Heart right ventricle (tissue), 16 donors: ENCODE results near the gene HPN. TPM values are rescaled to one million over a fixed set of nuclear protein-coding genes. Genes with fewer than 3 reads are reported as not detected.

ENCODE experiments used
- ATAC-seq, 8 donors: fragments of 200-7000 bp; cut with Tn5 transposase; one replicate each; pipeline ENCODE4 v1.9.1; 2020; ENCODE audit warnings: mild to moderate bottlenecking in 8 of 8, moderate library complexity in 8 of 8, moderate number of reproducible peaks in 1 of 8
- DNase-seq, 2 donors: peaks; one replicate each; pipeline ENCODE4 v3.0.0-alpha.2; 2020
- H3K27ac ChIP-seq, 10 donors: fragments of 200-600 bp; sonication (generic) in 2 of 10; one replicate each; pipeline versions ENCODE4 v1.5.0 to v1.8.0; 2020 to 2022; ENCODE audit warnings: mild to moderate bottlenecking in 3 of 10
- H3K27me3 ChIP-seq, 7 donors: fragments of 200-600 bp; one replicate each; pipeline ENCODE4 v1.8.0; 2021 to 2022; ENCODE audit warnings: mild to moderate bottlenecking in 2 of 7
- H3K36me3 ChIP-seq, 9 donors: fragments of 200-600 bp; sonication (generic) in 1 of 9; one replicate each; pipeline versions ENCODE4 v1.5.0 to v1.8.0; 2020 to 2022; ENCODE audit warnings: mild to moderate bottlenecking in 2 of 9
- H3K4me1 ChIP-seq, 9 donors: fragments of 200-600 bp; sonication (generic) in 1 of 9; one replicate each; pipeline versions ENCODE4 v1.5.0 to v1.8.0; 2020 to 2022; ENCODE audit warnings: mild to moderate bottlenecking in 4 of 9
- H3K4me3 ChIP-seq, 10 donors: fragments of 200-600 bp; sonication (generic) in 2 of 10; one replicate each; pipeline versions ENCODE4 v1.5.0 to v1.8.0; 2020 to 2022; ENCODE audit warnings: mild to moderate bottlenecking in 7 of 10, moderate library complexity in 2 of 10
- H3K9me3 ChIP-seq, 11 donors: fragments of 200-600 bp in 10 of 11; sonication (generic) in 2 of 11; one replicate each; pipeline versions ENCODE4 v1.5.0 to v1.8.0; 2013 to 2022; ENCODE audit warnings: mild to moderate bottlenecking in 2 of 11, control low read depth in 1 of 11, moderate library complexity in 1 of 11
- CTCF ChIP-seq, 9 donors: fragments of 200-600 bp; sonication (generic) in 2 of 9; IDR thresholded peaks; one replicate each; pipeline versions ENCODE4 v1.5.0 to v1.8.0; 2021 to 2022; ENCODE audit warnings: antibody characterized with exemption in 9 of 9, mild to moderate bottlenecking in 5 of 9, moderate library complexity in 1 of 9
- WGBS, 2 donors: extraction: QIAGEN DNeasy Blood & Tissue Kit; methylation state at CpG; one replicate each; pipeline ENCODE4 v1.1.7; 2013; ENCODE audit warnings: inconsistent platforms in 1 of 2; 5-methylcytosine and 5-hydroxymethylcytosine counted together
- intact Hi-C, 10 donors: fragments of 100-400 bp; cut with DNase I; formaldehyde crosslinking; loops; one replicate each; pipeline versions ENCODE4 v1.11.1 to v1.14.2; 2022
- polyA plus RNA-seq, 2 donors: library from polyadenylated mRNA; stranded (reverse); fragments of 200-250 nt; gene quantifications; one replicate each; pipeline ENCODE4 v1.2.3, GENCODE V29; 2013
- total RNA-seq, 10 donors: library from RNA; stranded (reverse); fragmentation: NEBNext Ultra II Directional in 3 of 10; extraction: Animal tissue kit (Norgen Biotek cat#: 25700) in 3 of 10; gene quantifications; one replicate each; pipeline versions ENCODE4 v1.2.1 to v1.2.4, GENCODE V29; 2021 to 2023
- donor health status: Arrhythmogenic right ventricular cardiomyopathy.
- donor health status: ischemic (EF 13 %, LVEDD 7.1; RV severe dilation, severe dysfunction).
- donor health status: healthy with polysubstance abuse.
- donor health status: DM: no; HTN: yes; CAD: no.
- donor health status: DM: no; HTN: no; CAD: no.
- donor health status: ischemic (EF 25% LVEDD 6.9; RV normal size, moderate dysfunction).
- donor health status: ischemic (EF 25% LVEDD 5.7; RV mildly dilated, moderate dysfunction).
- donor health status: healthy.
- donor health status: DM: yes; HTN: yes; CAD: no.
- donor health status: Ischemic cardiomyopathy.
- donor health status: ischemic (EF 35%, LVEDD 5.7; RV mildly dilated, moderate dysfunction).
- donor health status: nonischemic (EF 11% LVEDD 7.7; RV severe dilation, severe dysfunction).
- donor health status: DM: yes; HTN: yes; CAD: no.
- donor health status: PGD.
- donor health status: ischemic (EF 29% LVEDD 5.4; RV normal size, mild dysfunction).
- donor health status: nonischemic (EF 23%, LVEDD 6.1; RV moderate dilation, normal function).

Gene HPN
- total and polyA plus RNA-seq, 12 donors = 1.4 to 13.1 (median 4.0) TPM

- H3K9me3 ChIP-seq = no peaks in the 10 kb centered on the region
- no peak for TF ChIP-seq CTCF (IDR thresholded peaks at IDR 0.05)
- DNase-seq = no peak
- H3K36me3 ChIP-seq = no peaks in the 10 kb centered on the region
- WGBS, 2 donors = 59 to 71% methylated on average over 14 of the region's 14 CpGs
- H3K4me3 ChIP-seq = peak within 1 kb of the TSS in 9 of 10 donors; percentile 12 to 45 (median 36)
- no peaks in the 10 kb centered on the region for H3K27me3 ChIP-seq
- peak within 1 kb of the TSS in 3 of 10 donors; percentile 0 to 10 (median 4) for H3K27ac ChIP-seq
- peak; percentile 8 to 49 (median 24) for ATAC-seq
- peaks cover 4 to 21% (median 12%) of the 10 kb centered on the region in 9 donors for H3K4me1 ChIP-seq
- intact Hi-C loops = loop anchor here in 2 of 10 donors (2.0 kb wide), 1 partner anchor 19 kb away; the partner anchor contains the start of gene LGI4 (in 2 of the 2)
These were observed 73.8 kb downstream of the HPN start, which contains the start of gene FXYD3 for GRCh38 chr19:35115177-35115951. Gene FXYD3, plus strand, starts transcription at chr19:35115823. Its CDS starts 3,554 bp downstream, at chr19:35119377.

Other genes with a start within 250 kb of the HPN start
- gene ZNF30, start 114.8 kb upstream of the HPN start, total RNA-seq = 1 to 10 TPM; 1.6 to 4.5 (median 2.6) TPM
- 1 to 10 TPM; 1.4 to 4.1 TPM for gene ZNF30, start 114.8 kb upstream of the HPN start, polyA plus RNA-seq
- gene ZNF792, start 77.5 kb upstream of the HPN start, total RNA-seq = 1 to 10 TPM; 2.0 to 5.9 (median 4.0) TPM
- gene ZNF792, start 77.5 kb upstream of the HPN start, polyA plus RNA-seq = 1 to 10 TPM; 1.6 to 1.7 TPM
- gene GRAMD1A, start 41.4 kb upstream of the HPN start, total RNA-seq = 10 to 100 TPM; 19.5 to 49.4 (median 30.3) TPM
- gene GRAMD1A, start 41.4 kb upstream of the HPN start, polyA plus RNA-seq = 10 to 100 TPM; 38.7 to 40.9 TPM
- 10 to 100 TPM; 33.1 to 70.5 (median 41.5) TPM for gene SCN1B, start 11.3 kb upstream of the HPN start, total RNA-seq
- gene SCN1B, start 11.3 kb upstream of the HPN start, polyA plus RNA-seq = 10 to 100 TPM; 24.5 to 60.5 TPM
- gene FXYD3, start 74.1 kb downstream of the HPN start, total RNA-seq = 1 to 10 TPM in 3 of 10 donors, under 1 TPM in 4, not detected in 3; 0.51 to 2.1 (median 0.74) TPM
- 1 to 10 TPM in 1 of 2 donors, under 1 TPM in 1; 0.78 to 2.7 TPM for gene FXYD3, start 74.1 kb downstream of the HPN start, polyA plus RNA-seq
- gene LGI4, start 93.3 kb downstream of the HPN start, total RNA-seq = 10 to 100 TPM in 2 of 10 donors, 1 to 10 TPM in 8; 4.3 to 12.5 (median 7.5) TPM
- gene LGI4, start 93.3 kb downstream of the HPN start, polyA plus RNA-seq = 10 to 100 TPM in 1 of 2 donors, 1 to 10 TPM in 1; 8.9 to 30.0 TPM
- gene FXYD1, start 97.1 kb downstream of the HPN start, total RNA-seq = 100 to 1,000 TPM; 451 to 819 (median 578) TPM
- gene FXYD1, start 97.1 kb downstream of the HPN start, polyA plus RNA-seq = 100 to 1,000 TPM; 251 to 605 TPM
- gene FXYD7, start 101.5 kb downstream of the HPN start, total RNA-seq = under 1 TPM in 3 of 10 donors, not detected in 7; 0.28 to 0.37 (median 0.30) TPM
- under 1 TPM in 1 of 2 donors, not detected in 1; 0.10 TPM for gene FXYD7, start 101.5 kb downstream of the HPN start, polyA plus RNA-seq
- gene FXYD5, start 113.0 kb downstream of the HPN start, total RNA-seq = 10 to 100 TPM; 13.9 to 36.6 (median 18.1) TPM
- 10 to 100 TPM; 48.3 to 67.4 TPM for gene FXYD5, start 113.0 kb downstream of the HPN start, polyA plus RNA-seq
- gene FAM187B, start 187.0 kb downstream of the HPN start, total RNA-seq = under 1 TPM in 1 of 10 donors, not detected in 9; 0.48 TPM
- not detected for gene FAM187B, start 187.0 kb downstream of the HPN start, polyA plus RNA-seq
- gene LSR, start 207.3 kb downstream of the HPN start, total RNA-seq = 1 to 10 TPM; 3.2 to 8.7 (median 5.2) TPM
- 10 to 100 TPM; 10.2 to 10.4 TPM for gene LSR, start 207.3 kb downstream of the HPN start, polyA plus RNA-seq
- 100 to 1,000 TPM; 134 to 185 (median 151) TPM for gene USF2, start 227.2 kb downstream of the HPN start, total RNA-seq
- gene USF2, start 227.2 kb downstream of the HPN start, polyA plus RNA-seq = 100 to 1,000 TPM; 125 to 171 TPM
- 1 to 10 TPM in 1 of 10 donors, under 1 TPM in 1, not detected in 8; 0.44 to 3.9 TPM for gene HAMP, start 240.8 kb downstream of the HPN start, total RNA-seq
- gene HAMP, start 240.8 kb downstream of the HPN start, polyA plus RNA-seq = 10 to 100 TPM in 1 of 2 donors, not detected in 1; 13.7 TPM